ELF-1 (cell line): ENCODE measurements around the gene L1CAM.

Source experiments
- DNase-seq: peaks from one replicate; pipeline ENCODE4 v3.0.0-alpha.2; 2016; ENCODE audit warnings: low read depth, low spot score

Gene L1CAM

GRCh38 chrX:153864561-153865320, 21.2 kb downstream of the L1CAM start:
- no peak for DNase-seq

- DNase-seq, result no peak
Observed at GRCh38 chrX:153864101-153864500, 21.9 kb downstream of the L1CAM start.

DNA sequence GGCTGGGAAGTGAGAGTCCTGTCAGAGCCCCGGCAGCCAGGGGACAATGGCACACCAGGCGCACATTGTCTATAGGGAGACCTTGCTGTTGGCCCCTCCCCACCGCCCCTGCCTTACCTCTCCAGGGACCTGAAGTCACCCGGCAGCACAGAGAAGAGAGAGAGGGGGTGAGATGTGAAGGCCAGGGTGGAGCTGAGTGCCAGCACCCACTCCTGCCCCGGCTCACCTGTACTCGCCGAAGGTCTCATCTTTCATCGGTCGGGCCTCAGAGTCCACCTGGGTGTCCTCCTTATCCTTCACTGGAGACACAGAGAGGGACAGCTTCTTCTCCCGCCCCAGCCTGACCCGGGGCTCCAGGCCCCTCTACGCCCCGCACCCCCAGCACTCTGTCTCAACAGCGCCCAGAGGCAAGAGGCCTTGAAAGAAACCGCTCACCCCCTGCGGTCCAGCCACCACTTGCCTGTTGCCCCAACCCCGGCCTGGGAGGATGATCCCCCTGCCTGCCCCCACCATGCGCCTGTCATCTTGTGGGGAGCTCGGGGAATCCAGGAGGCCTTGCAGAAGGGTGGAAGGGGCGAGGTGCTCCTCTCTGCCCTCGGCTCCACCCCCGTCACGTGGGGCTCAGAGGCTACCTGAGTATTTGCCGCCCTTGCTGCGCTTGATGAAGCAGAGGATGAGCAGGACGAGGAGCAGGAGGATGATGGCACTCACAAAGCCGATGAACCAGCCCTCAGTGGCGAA, 22.6 kb downstream of the L1CAM start:
- no peak for DNase-seq

DNA sequence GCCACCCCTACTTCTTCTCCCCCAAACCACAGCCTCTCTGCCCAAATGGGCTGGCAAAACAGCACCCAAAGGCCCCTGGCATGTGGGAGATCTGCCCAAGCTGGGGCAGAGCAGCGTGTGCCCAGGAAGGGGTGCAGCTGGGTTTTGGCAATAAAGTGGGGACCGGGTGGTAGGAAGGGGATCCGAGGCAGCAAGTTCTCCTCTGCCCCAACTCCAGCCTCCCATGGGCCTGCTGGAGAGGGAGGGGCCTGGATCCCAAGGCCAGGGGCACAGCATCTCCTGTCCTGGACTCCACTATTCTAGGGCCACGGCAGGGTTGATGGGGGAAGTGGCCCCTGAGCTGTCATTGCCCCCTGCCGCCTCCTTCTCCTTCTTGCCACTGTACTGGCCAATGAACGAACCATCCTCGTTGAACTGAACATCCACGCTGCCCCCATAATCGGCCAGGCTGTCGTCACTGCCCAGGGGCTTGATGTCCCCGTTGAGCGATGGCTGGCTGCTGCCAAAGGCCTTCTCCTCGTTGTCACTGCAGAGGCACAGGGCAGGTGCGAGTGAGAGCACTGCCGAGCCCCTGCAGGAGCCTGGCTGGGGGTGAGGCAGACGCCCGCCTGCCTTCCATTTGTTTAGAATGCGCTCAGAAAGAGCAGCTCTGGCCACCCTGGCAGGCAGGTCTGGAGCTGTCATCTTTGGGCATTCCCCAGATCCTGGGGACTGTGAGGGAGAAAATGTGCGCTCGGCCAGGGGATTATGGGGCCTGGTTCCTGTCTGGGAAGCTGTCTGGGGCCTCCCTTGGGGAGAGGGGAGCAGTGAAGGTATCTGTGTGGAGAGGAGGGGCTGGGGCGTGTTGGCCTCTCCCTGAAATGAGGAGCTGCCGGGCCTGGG, 23.4 kb downstream of the L1CAM start:
- DNase-seq, result peak; percentile 45

DNA sequence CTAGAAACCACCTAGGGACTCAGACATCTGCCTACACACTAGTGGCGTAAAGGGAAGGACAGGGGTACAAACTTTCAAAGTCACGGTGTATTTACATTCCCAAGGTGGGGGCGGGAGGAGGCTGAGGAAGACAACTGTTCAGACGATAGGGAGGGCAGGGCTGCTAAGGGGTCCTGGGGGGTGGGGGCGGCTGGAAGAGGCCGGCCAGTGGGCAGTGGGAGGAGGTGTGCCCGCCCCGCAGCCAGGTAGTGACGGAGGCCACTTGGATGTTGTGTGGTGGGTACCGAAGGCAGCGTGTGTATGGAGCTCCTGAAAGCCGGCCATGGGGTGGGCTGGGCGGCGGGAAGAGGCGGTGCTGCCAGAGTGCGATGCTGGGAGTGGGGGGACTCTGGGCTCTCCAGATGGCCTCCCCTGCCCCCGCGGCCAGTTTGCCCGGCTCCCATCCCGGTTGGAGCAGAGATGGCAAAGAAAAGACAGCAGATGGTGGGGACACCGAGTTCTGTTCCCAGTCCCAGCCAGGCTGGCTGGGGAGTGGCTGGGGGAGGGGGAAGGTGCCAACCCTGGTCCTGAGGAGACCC, 24.2 kb downstream of the L1CAM start:
- DNase-seq, result no peak

DNA sequence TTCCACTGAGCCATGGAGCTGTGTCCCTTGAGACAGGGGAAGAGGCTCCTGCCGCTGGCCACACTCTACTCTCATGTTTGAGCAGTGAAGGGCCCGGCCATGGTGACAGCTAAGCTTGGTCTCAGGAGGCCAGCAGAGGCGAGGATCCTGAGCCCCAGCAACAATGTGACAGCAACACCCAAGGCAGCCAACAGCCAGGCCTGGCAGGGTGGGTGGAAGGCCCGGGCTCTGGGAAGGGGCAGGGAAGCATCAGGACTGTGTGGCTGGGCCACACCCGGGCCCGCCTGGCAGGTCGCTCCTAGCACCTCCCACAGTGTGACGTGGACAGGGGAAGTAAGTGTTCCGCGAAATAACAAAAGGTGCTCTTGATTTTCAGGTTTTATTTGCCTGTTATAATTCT, 24.8 kb downstream of the L1CAM start:
- no peak for DNase-seq

GRCh38 chrX:153857348-153857903, 28.5 kb downstream of the L1CAM start:
- DNase-seq, result no peak

GRCh38 chrX:153854702-153855101, 31.3 kb downstream of the L1CAM start:
- DNase-seq, result peak; percentile 70

DNA sequence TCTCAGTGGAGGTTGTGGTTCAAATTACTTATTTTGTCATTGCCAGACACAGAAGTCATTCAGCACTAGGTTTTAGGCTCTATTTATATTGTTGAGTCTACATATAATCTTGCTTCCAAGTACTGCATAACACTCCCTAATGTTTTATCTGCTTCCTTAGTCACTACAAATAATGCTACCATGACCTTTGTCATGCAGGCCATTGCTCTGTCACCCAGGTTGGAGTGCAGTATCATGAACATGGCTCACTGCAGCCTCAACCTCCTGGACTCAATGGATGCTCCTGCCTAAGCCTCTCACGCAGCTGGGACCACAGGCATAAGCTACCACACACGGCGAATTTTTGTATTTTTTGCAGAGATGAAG, 32.1 kb downstream of the L1CAM start:
- no peak for DNase-seq

DNA sequence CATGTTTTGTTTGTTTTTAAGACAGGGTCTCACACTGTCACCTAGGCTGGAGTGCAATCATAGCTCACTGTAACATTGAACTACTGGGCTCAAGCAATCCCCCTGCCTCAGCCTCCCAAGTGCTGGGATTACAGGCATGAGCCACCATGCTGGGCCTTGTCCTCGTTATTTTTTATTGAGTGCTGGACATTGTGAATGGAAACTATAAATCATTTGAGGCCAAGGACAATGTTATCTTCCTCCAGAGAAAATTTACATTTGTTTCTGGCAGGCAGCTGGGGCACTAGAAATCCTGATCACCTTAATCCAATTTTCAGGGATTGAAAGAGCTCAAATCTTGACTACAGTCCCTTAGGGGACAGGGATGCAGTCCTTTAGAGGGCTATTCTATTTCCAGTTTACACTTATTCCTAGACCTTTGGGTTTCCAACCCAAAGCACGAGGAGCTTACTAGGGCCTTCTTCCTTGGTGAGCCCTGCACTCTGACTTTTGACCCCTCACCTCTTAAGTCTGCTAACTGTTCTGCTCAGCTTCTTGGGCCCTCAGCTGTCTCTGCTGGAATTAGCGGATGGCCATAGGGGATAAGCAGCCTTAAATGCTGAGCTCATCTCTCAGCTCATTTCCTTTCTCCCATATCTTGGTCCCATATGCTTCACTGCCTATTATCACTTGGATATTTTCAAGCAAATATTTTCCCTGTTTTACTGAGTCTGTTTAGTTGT, 32.6 kb downstream of the L1CAM start:
- DNase-seq, result no peak

DNA sequence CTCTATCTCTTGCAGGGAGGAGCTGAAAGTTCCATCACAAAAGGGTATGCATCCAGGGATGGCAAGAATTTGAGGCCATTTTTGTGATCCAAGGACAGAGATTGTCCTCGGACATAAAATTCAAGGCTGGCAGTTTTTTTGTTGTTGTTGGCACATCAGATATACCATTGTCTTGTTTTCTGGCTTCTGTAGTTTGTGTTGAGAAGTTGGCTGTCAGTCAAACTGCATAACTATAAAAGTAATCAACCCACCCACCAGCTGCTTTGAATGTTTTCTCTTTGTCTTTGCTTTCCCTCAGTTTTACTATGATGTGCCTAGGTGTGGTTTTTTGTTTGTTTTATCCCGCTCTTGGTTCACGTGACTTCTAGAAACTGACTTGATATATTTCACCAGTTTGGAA, 34.0 kb downstream of the L1CAM start:
- DNase-seq, result no peak

DNA sequence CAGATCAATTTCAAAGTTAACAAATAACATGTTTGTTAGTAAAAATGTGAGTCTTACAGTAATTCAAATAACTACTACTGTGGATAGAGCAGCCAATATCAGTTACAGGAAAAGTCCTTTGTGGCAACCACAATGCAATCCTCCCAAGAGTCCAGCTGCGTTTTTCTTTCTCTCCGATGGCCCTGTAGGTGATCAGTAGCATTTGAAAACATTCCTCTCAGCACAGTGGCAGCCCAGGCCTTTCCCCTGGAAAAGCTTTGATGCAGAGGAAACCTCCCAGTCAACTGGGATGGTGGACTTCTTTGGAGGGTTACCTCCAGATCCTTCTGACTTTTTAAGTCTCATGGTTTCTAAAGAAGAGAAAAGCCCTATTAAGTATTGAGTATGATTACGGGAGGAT, 37.6 kb downstream of the L1CAM start:
- DNase-seq, result peak; percentile 56

GRCh38 chrX:153845842-153846241, 40.1 kb downstream of the L1CAM start:
- no peak for DNase-seq

DNA sequence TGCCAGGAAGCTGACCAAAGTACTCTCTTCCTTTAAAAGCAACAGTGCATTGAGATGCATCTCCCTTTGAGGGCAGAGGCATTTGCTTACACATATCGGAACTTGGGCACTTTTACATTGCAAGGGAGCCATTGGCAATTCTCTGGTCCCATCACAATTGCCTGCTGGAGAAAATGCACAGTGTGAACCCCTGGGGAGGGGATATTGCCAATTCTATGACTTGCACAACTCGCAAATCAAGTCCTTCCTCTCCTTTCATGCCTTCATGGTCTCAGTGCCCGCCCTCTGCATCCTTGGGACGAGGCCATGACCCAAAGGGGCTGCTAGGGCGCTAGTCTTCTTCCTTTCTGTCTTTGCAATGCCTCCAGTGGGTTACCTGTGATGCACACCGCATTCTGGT, 40.8 kb downstream of the L1CAM start:
- DNase-seq, result no peak

DNA sequence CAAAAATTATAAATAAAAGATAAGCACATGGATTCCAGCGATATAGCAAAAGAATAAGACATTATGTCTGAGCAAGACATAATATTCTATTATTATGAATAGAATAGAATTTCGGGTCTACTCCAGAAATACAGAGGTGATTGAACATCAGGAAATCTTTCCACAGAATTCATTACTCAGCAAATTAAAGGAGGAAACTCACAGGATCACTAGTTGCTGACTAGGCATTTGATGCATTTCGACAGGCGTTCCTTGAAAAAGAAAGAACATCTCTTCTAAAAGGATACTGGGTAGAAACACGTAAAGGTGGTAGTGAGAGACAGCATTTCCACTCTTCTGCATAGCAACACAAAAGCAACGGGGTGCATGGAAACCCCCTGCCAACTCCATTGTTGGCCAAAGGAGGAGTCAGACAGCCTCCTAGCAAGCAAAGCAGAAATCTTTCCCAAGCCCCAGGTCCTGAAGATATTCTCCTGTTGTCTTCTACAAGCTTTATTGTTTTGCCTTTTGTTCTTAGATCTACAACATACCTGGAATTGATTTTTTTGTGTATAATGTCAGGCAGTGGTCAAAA, 41.4 kb downstream of the L1CAM start:
- peak; percentile 40 for DNase-seq

- DNase-seq, result no peak
Observed at GRCh38 chrX:153836921-153837320, 49.1 kb downstream of the L1CAM start.

DNA sequence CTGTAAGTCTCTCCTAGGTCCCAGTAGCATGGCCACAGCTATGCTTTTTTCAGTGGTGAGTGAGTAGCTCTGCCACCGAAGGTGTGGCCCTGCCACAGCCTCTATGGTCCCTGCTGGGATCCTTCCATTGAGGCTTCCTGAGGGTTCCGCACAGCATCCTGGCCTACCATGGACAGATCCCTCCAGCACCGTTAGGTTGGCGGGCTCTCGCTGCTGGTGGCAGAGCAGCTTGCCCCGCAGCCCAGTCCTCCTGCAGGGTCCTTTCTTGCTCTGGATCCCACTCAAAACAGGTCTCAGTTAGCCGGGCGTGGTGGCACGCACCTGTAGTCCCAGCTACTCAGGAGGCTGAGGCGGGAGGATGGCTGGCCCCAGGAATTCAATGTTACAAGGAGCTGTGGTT, 53.2 kb downstream of the L1CAM start:
- DNase-seq, result peak; percentile 61

DNA sequence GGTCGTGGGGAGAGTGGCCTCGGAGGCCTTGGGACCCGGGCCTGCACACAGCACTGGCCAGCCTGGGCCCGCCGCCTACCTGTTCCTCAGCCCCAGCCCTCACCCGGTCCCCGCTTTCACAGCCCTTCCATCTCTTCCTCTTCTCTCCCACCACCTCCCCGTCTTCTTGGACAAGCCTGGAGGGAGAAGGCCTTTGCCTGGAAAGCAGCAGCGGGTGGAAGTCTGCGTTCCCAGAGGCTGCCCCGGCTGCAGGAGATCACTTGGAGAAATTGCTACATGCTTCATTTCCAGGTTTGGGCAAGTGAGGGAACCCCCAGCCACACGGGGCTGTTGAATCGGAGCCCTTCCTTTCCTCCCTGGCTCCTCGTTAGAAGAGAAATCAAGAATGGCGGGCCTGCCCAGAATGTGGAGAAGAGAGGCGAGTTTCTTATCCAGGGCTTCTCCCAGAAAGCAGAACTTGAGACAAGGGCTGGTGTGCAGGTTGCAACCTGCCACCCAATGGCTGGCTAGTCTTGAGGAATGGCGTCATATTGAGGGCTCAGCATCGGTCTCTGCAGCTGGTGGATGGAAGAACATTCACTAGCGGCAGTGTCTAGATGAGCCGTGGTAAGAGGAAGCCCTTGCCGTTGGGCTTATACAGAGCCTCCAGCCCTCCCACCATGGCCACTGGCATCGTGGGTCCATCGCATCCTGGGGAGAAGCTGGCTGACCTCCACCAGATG, 54.4 kb downstream of the L1CAM start:
- DNase-seq, result no peak

- no peak for DNase-seq
Observed at GRCh38 chrX:153830640-153831428, 55.1 kb downstream of the L1CAM start.
